Endodermal cell (in vitro differentiated cells): ENCODE data around the gene C10orf88. TPM values are rescaled to one million over a fixed set of nuclear protein-coding genes. Genes with fewer than 3 reads are reported as not detected.

Experiments
- DNase-seq: peaks from one replicate; pipeline ENCODE4 v3.0.0-alpha.2; 2017
- H3K27ac ChIP-seq: 2 replicates; pipeline ENCODE4 v1.5.1; 2013; ENCODE audit warnings: mild to moderate bottlenecking, low read depth, low read length, moderate library complexity
- H3K27me3 ChIP-seq: 2 replicates; pipeline ENCODE4 v1.6.1; 2013; ENCODE audit warnings: mild to moderate bottlenecking, low read length, moderate library complexity; ENCODE audit not compliant: insufficient read depth, control insufficient read depth, poor library complexity, severe bottlenecking
- H3K36me3 ChIP-seq: 2 replicates; pipeline ENCODE4 v1.7.0; 2013; ENCODE audit warnings: mild to moderate bottlenecking, low read length, moderate library complexity; ENCODE audit not compliant: control insufficient read depth, insufficient read depth
- H3K4me1 ChIP-seq: one replicate; pipeline ENCODE4 v1.7.0; 2013; ENCODE audit warnings: low read length; ENCODE audit not compliant: control insufficient read depth, insufficient read depth
- H3K4me3 ChIP-seq: 2 replicates; pipeline ENCODE4 v1.5.1; 2013; ENCODE audit warnings: mild to moderate bottlenecking, low read length, moderate library complexity
- H3K9ac ChIP-seq: 2 replicates; pipeline ENCODE4 v1.6.1; 2013; ENCODE audit warnings: mild to moderate bottlenecking, low read length, moderate library complexity; ENCODE audit not compliant: poor library complexity, severe bottlenecking; ENCODE audit errors: extremely low read depth
- H3K9me3 ChIP-seq: 2 replicates; pipeline ENCODE4 v1.6.1; 2013; ENCODE audit warnings: mild to moderate bottlenecking, low read length, moderate library complexity; ENCODE audit not compliant: control insufficient read depth
- H3K27ac Mint-ChIP-seq: 2 replicates; pipeline ENCODE4 v1.8.0; 2020; ENCODE audit warnings: mixed read lengths
- H3K27me3 Mint-ChIP-seq: 2 replicates; pipeline ENCODE4 v1.8.0; 2021; ENCODE audit warnings: mild to moderate bottlenecking, mixed read lengths; ENCODE audit not compliant: insufficient read depth
- H3K36me3 Mint-ChIP-seq: 2 replicates; pipeline ENCODE4 v1.8.0; 2020; ENCODE audit warnings: low read depth, mixed read lengths
- H3K4me1 Mint-ChIP-seq: 2 replicates; pipeline ENCODE4 v1.8.0; 2020; ENCODE audit warnings: mixed read lengths
- H3K4me3 Mint-ChIP-seq: 2 replicates; pipeline ENCODE4 v1.8.0; 2020; ENCODE audit warnings: mild to moderate bottlenecking, moderate library complexity, mixed read lengths
- H3K9me3 Mint-ChIP-seq: 2 replicates; pipeline ENCODE4 v1.8.0; 2020; ENCODE audit warnings: mild to moderate bottlenecking, mixed read lengths
- WGBS, 2 experiments: methylation state at CpG; one replicate each; pipeline versions ENCODE4 v1.1.5 to v1.1.7; 2013; ENCODE audit warnings: missing lambda C conversion rate in 2 of 2, mixed read lengths in 1 of 2; ENCODE audit not compliant: insufficient coverage in 1 of 2, insufficient read length in 1 of 2; 5-methylcytosine and 5-hydroxymethylcytosine counted together
- total RNA-seq, 2 donors: library from RNA; stranded (reverse); fragmentation: NEBNext Ultra II Directional in 1 of 2; extraction: Animal tissue kit (Norgen Biotek cat#: 25700) in 1 of 2; gene quantifications; 2 replicates in 1 of 2; 3 replicates in 1 of 2; pipeline ENCODE4 v1.2.1, GENCODE V29; 2021
- TF ChIP-seq, protein P1 (sequence below): fragments of 200-600 bp; sonication (generic); conservative IDR thresholded peaks from 2 replicates; pipeline ENCODE4 v1.5.0; 2021; ENCODE audit warnings: antibody characterized with exemption, mild to moderate bottlenecking

The C10orf88 gene
- total RNA-seq, 2 donors from 2014 or later, result 14.7 to 18.1 TPM

DNA sequence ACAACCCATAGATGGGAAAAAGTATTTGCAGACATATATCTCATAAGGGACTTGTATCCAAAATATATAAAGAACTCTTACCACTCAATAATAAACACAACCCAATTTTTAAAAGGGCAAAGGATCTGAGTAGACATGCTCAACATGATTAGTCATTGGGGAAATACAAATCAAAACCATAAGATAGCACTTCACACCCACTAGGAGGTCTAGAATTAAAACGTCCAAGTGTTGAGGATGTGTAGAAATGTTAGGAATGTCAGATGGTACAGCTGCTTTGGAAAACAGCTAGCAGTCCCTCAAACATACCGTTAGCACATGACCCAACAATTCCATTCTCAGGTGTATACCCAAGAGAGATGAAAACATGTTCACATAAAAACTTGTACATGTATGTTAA lies 34.5 kb upstream of the C10orf88 start:
- 80 to 85% methylated on average over 1 to 2 of the region's 2 CpGs for WGBS, 2 experiments
- no peak for DNase-seq
- H3K9ac ChIP-seq, result no peak overlapping the region
- H3K27me3 Mint-ChIP-seq, result no peaks in the 10 kb centered on the region
- H3K27ac Mint-ChIP-seq, result no peak overlapping the region
- peaks cover 29% of the 10 kb centered on the region for H3K36me3 Mint-ChIP-seq
- peaks cover 6% of the 10 kb centered on the region for H3K4me1 Mint-ChIP-seq
- no peak overlapping the region for H3K4me3 ChIP-seq
- H3K9me3 ChIP-seq, result no peaks in the 10 kb centered on the region
- TF ChIP-seq, protein P1, sequence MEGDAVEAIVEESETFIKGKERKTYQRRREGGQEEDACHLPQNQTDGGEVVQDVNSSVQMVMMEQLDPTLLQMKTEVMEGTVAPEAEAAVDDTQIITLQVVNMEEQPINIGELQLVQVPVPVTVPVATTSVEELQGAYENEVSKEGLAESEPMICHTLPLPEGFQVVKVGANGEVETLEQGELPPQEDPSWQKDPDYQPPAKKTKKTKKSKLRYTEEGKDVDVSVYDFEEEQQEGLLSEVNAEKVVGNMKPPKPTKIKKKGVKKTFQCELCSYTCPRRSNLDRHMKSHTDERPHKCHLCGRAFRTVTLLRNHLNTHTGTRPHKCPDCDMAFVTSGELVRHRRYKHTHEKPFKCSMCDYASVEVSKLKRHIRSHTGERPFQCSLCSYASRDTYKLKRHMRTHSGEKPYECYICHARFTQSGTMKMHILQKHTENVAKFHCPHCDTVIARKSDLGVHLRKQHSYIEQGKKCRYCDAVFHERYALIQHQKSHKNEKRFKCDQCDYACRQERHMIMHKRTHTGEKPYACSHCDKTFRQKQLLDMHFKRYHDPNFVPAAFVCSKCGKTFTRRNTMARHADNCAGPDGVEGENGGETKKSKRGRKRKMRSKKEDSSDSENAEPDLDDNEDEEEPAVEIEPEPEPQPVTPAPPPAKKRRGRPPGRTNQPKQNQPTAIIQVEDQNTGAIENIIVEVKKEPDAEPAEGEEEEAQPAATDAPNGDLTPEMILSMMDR, result no peak
- H3K4me3 Mint-ChIP-seq, result no peak overlapping the region
- H3K9me3 Mint-ChIP-seq, result no peaks in the 10 kb centered on the region
- no peaks in the 10 kb centered on the region for H3K27me3 ChIP-seq
- H3K27ac ChIP-seq, result no peak overlapping the region
- H3K36me3 ChIP-seq, result peaks cover 37% of the 10 kb centered on the region
- H3K4me1 ChIP-seq, result no peaks in the 10 kb centered on the region

DNA sequence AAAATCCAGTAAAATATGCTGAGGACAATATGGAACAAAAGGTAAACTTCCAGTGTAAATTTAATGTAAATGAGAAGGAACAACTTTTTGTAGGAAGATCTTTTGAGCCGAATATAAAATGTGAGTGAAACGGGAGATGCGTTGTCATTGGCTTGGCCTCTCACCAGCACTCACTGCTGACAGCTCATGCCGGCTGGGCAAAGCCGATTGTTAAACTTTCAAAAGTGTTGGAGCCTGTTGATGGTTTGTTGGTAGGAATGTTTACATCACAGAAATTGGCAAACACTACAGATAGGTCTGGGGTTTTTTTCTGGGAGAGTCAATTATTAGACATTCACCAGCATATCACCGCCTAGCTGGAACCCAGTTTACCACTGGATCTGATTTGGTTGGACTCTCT lies 32.3 kb upstream of the C10orf88 start:
- H3K36me3 Mint-ChIP-seq, result peaks cover 25% of the 10 kb centered on the region
- Histone ChIP-seq H3K27me3 (no peaks in the 10 kb centered on the region), H3K27ac (no peak overlapping the region), H3K36me3 (peaks cover 18% of the 10 kb centered on the region), H3K9ac (no peak overlapping the region), H3K4me1 (no peaks in the 10 kb centered on the region), H3K4me3 (no peak overlapping the region), H3K9me3 (no peaks in the 10 kb centered on the region)
- 89 to 97% methylated on average over 4 to 6 of the region's 6 CpGs for WGBS, 2 experiments
- H3K4me3 Mint-ChIP-seq, result no peak overlapping the region
- no peaks in the 10 kb centered on the region for H3K9me3 Mint-ChIP-seq
- H3K4me1 Mint-ChIP-seq, result peaks cover 15% of the 10 kb centered on the region
- no peaks in the 10 kb centered on the region for H3K27me3 Mint-ChIP-seq
- H3K27ac Mint-ChIP-seq, result no peak overlapping the region
- no peak for DNase-seq
- TF ChIP-seq, protein P1, result no peak

DNA sequence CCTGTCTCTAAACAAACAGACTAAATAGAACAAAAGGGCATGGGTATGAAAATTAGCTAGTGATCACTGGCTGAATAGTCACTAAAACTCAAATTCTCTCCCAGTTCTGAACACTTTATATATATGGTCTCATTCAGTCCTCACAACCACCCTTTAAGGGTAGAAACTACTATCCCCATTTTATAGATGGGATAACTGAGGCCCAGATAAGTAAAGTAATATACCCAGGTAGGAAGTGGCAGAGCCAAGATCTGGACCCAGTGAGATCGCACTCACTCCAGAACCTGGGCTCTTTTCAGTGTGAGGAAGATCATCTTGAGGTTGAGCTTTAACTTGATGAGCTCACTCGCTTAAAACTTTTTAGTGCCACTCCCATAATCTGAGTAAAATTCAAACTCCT lies 30.7 kb upstream of the C10orf88 start:
- 94 to 100% methylated on average over 2 of the region's 2 CpGs for WGBS, 2 experiments
- no peaks in the 10 kb centered on the region for H3K27me3 Mint-ChIP-seq
- Histone ChIP-seq H3K4me1 (no peaks in the 10 kb centered on the region), H3K9ac (no peak overlapping the region), H3K27ac (no peak overlapping the region), H3K36me3 (peaks cover 12% of the 10 kb centered on the region), H3K4me3 (no peak overlapping the region), H3K27me3 (no peaks in the 10 kb centered on the region), H3K9me3 (no peaks in the 10 kb centered on the region)
- TF ChIP-seq, protein P1, result no peak
- DNase-seq, result no peak
- H3K27ac Mint-ChIP-seq, result no peak overlapping the region
- peaks cover 20% of the 10 kb centered on the region for H3K4me1 Mint-ChIP-seq
- no peak overlapping the region for H3K4me3 Mint-ChIP-seq
- peaks cover 20% of the 10 kb centered on the region for H3K36me3 Mint-ChIP-seq
- H3K9me3 Mint-ChIP-seq, result no peaks in the 10 kb centered on the region
